Skin of body (tissue), 2 donors: ENCODE measurements around the gene RTP5. TPM values are rescaled to one million over a fixed set of nuclear protein-coding genes. Genes with fewer than 3 reads are reported as not detected.
"Not testable (repeated sequence)": the region's sequence is repeated elsewhere in the genome, so short reads cannot be mapped to it uniquely, and the experiment has no call there.

Source experiments
- DNase-seq: peaks from one replicate; lab custom pipeline; 2025; lab: John Stamatoyannopoulos, UW
- total RNA-seq: library from RNA; depleted of rRNA; stranded (reverse); fragments of >200 nt; gene quantifications from one replicate; pipeline ENCODE4 v1.2.3, GENCODE V29; 2014

The RTP5 gene
- total RNA-seq, 1 donor from 2014 or later = not detected

DNA sequence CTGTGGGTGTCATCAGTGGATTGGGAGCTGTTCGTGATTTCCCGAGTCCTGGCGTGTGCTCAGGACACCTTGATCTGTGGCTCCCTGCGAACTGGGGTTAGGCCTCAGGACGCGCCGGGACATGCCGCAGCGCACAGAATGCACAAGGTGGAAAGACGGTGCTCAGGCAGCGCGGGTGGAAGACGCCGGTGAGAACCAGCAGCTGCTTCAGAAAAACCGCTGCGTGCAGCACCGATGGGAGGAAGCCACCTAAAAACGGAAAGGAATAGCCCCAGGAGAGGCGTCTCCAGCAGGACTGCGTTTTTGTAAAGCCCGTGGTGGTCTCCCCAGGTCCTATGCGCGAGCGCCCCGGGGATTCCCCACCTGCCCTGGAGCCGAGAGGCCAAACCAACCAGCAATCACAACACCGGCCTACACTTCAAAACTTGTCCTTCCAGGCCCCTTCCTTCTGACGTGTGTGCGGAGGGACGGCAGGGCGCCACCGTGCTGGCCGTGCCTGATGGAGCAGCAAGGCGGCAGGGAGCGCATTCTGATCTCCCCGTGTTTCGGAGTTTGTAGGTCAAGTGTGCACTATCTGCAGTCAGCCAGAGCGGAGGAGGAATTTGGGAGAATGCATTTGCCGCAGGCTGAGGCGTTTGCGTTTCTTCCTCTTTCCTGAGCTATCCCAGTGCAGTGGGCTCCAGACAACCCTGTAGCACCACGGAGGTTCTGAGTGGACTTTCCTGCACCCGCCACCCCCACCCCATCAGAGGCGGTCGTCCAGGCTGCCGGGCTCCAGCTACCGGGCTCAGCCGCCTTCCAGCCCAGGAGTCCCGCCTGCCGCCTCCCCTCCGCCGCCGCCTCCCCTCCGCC lies 32.2 kb downstream of the RTP5 start:
- DNase-seq = no peak

DNA sequence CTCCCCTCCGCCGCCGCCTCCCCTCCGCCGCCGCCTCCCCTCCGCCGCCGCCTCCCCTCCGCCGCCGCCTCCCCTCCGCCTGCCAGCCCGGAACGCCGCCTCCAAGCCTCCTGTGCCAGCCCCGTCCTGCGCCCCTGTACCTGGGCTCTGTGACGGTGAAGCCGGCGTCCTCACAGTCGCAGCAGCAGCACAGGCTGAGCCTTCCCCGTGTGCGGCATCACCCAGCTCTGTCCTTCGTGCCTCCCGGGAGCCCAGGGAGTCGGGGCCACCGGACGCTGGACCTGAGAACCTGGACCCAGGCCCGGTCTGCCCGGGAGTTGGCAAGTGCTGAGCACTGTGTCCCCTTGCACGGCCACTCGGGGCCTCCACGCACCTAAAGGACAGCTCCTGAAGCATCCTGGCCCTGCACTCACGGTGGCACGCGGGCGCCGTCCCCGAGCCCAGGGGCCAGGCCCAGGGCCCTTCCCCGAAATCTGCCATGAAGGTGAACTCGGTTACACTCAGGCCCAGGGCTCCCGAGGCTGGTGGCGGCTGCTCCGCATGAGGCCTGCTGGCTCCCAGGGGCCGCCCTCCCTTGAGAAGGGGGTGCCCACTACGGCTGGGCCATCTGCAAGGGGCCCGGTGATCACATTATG lies 32.9 kb downstream of the RTP5 start:
- DNase-seq = no peak

DNA sequence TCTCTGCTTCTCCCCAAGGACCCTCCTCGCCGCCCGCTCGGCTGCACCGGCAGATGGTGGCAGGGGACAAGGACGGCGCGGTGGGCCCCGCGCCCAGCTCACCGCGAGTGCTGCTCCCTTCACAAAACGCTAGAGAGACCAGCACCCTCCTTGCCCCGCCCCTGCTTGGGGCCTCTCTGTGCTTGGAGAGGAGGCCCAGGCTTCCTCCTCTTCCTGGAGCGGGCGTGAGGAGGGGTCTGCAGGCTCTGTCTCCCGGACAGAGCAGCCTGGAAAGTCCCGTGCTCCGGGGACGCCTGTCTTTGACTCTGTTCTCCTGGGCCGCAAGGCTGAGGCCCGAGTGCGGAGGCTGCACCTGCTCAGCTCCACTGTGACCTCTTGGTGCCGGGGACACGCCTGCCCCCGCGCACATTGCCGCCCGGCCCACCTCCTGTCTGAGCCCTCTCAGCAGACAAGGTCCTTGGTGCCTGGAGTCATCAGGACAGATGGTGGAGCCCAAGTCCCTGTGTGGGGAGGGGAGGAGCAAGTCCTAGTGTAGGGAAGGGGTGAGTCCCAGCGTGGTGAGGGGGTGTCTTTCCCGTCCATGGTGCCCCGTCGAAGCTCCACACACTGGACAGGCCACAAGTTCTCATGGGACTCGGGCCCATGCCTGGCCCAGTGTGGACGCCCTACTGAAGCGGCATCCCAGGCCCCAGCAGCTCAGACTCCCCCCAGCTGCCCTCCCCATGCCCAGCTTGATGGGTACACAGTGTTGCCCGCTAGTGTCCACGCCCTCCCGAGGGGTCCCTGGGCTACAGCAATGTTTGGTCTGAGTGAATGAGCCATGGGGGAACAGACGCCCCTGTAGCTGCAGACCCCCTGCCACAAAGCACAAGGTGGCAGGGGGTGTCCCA lies 33.8 kb downstream of the RTP5 start:
- DNase-seq = no peak

DNA sequence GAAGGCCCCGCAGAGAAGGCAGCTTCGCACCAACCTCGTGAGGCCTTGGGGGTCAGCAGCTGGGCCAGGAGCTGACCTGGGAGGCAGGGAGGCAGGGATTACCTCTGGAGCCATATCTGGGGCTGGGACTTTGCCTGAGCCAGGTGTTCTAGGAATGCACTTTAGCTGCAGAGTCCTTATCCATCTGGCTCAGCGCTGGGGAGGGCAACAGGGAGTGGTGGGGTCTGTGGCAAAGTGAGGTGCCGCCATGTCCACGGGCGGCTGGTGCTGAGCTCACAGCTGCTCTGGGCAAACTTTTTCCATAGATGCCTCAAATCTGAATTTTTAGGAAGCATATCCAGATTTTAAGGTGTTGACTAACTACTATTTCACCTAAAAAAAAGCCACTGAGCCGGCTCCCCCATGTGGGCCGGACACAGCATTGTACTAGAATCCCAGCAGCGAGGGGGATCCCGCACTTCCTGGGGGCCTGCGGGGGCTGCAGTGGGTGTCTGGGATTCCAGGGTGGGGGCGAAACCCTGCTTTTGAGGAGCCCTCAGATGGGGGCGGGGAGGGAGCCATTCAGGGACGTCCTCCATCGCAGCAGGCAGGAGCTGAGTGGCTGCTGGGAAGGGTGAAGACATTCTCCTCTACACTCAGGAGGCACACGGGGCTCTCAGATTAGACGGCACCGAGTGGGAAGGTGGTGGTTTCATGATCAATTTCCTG lies 34.6 kb downstream of the RTP5 start:
- DNase-seq = no peak

DNA sequence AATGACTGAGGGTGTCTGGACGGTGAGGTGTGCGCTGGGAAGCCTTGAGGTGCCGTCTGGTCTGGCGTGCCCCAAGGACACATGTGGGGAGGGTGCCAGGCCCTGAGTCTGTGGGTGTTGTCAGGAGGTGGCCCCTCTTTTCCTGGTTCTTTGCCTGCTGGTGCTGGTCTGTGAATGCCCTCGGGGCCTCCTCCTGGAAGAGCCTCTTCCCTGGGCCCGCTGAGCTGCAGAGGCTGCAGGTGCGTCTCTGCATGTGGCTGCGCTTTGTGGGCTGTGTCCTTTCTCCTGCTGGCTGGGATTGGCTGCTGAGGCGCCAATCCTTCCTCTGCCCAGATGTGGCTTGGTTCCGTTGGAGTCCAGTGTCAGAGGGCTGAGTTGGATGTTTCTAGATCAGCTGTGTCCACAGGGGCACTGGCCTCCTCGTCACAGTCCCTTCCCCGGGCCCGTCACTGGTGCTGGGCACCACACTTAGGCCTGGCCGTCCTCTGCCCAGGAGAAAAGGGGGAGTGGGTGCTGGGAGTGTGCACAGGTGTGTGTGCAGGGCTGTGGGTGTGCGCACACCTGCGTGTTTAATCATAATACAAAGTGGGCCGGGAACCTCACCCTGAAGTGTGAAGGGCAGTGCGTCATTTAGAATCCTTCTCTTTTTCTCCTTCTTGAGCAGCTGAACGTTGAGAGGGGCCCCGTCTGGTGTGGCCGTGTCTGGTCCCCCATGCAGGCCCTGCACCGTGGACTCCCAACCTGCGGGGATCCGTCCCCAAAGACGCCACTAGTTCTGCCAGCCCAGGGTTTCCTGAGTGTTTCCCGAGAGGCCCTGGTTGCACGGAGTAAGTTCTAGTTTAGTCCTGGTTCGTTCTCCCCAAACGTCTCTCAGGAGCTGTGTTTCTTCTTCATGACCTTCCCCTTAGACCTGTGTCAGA lies 35.5 kb downstream of the RTP5 start:
- DNase-seq = no peak

DNA sequence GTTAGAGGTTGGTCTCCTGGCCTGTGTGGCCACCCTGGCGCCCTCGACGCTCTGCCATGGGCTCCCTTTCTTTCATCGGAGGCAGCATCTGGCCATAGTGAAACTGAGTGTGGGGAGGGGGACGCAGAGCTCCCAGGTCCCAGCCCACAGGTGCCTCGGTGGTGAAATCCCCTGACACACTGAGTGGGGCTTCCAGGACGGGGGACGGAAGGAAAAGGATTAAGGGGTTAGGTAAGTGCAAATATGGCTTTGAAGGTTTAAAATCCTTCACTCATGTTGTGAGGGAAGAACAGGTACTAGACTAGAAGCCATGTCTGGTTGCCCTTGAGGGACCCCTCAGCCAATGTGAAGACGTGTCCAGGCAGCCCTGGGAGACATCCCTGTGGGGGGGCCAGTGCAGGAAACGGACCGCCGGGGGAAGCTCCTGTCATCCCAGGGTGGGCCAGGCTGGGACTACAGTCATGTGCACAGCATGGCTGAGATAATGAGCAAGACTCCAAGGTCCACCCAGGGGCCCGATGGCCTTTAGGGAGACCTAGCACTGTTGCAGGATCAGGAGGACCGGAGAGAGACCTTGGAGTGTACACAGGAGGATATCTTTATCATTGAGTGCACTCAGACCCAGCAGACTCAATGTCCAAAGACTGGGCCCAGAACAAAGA lies 36.3 kb downstream of the RTP5 start:
- no peak for DNase-seq

DNA sequence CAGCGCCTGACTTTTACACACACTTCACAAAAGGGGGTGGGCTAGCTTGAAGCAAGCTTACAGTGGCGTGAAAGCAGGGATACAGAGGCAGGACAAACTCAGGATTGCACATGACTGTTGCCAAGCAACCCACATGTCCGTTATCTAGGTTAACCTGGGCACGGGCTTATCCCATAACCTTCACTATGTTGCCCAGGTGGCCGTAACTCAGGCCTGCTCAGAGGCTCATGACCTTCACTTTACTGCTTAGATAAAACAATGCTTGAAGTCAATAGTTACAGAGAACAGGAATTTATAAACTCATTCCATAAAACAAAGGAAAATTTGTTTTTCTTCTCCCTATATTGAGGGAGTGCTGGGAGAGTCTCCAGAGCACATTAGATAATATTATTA lies 36.8 kb downstream of the RTP5 start:
- DNase-seq = not testable (repeated sequence)

DNA sequence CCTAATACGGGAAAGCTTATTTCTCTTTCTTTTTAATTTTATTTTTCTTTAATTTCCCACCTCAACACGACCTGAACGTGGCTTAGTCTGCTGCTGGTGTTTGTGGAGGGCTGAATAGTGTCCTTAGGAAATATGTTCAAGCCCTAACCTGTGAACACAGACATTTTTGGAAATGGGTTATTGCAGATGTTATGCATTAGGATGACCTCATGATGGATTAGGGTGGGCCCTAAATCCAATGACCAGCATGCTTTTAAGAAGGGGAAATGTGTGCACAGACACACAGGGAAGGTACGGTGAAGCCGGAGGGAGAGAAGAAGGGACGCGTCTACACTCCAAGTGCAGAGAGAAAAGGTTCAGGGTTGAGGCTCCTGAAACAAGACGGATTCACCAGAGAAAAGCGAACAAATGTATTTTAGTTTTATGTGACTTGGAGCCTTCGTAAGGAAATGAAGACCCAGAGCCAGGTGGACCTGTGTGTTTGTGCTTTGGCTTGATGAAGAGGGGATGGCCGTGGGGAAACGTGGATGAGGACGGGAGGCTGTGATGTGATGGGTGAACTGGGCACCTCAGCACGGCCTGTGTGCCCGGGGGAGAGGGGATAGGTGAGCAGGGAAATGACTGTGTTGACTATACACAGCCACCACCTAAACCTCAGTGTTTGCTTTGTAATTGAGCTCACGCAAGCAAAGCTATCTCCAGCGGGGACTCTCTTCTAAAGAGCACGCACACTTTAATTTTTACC lies 37.5 kb downstream of the RTP5 start:
- DNase-seq = no peak

DNA sequence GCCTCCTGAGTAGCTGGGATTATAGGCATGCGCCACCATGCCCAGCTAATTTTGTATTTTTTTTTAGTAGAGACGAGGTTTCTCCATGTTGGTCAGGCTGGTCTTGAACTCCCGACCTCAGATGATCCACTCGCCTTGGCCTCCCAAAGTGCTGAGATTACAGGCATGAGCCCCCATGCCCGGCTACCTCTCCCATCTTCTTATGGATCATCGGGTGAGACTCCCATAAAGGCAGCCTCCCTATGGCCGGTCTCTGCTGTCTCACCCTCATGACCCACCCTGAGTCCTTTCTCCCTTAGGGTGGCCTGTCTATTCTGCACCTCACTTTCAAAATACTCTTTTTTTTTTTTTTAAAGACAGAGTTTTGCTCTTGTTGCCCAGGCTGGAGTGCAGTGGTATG lies 38.3 kb downstream of the RTP5 start:
- DNase-seq = not testable (repeated sequence)

DNA sequence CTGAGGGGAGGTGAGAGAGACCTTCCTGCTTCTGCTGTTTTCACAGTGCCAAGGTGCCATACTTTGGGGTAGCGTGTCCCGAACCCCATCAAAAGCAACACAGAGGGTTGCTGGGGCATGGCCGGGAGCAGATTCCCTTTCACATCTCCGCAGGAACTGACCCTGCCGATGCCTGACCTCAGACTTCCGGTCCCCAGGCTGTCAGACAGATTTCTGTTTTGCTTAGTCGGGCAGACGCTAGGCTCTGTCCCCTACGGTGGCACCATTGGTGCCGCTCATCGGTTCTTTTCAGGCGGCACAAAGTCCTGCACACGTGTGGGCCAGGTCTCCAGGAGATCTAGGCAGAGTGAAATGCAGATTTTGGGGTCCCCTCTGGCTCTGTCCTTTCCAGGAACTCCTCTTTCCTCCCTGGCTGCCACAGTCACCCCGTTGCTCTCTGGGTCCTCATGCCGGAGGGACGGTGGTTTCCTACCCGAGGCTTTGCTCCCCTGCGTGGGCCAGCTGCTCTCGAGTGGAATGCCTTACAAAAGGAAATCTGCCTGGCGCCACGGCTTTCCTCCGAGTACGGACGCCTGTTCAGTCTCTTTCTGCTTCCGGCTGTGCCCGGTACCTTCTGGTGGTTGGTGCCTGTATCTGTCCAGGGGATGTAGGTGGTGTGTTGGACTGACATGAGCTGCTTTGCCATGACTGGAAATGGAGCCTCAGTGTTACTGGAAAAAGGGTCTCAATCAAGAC lies 39.3 kb downstream of the RTP5 start:
- DNase-seq = no peak

DNA sequence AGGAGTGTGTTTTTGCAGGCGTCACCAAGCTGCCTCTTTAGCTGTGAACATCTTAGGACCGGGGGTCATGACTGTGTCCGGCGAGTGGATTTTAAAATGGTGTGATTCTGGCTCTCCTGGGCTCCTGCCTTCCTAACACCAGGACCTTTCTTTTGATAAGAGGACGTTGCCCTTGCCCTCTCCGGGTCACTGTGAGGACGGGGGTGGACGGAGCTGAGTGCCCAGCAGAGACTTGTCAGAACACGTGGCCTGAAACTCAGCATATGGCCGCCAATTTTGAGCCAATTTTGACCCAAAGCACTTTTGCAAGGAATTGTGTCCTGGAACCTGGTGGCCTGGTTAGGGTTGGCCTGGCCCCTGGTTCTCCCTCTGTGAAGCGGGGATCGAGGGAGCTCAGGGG lies 40.2 kb downstream of the RTP5 start:
- DNase-seq = no peak

DNA sequence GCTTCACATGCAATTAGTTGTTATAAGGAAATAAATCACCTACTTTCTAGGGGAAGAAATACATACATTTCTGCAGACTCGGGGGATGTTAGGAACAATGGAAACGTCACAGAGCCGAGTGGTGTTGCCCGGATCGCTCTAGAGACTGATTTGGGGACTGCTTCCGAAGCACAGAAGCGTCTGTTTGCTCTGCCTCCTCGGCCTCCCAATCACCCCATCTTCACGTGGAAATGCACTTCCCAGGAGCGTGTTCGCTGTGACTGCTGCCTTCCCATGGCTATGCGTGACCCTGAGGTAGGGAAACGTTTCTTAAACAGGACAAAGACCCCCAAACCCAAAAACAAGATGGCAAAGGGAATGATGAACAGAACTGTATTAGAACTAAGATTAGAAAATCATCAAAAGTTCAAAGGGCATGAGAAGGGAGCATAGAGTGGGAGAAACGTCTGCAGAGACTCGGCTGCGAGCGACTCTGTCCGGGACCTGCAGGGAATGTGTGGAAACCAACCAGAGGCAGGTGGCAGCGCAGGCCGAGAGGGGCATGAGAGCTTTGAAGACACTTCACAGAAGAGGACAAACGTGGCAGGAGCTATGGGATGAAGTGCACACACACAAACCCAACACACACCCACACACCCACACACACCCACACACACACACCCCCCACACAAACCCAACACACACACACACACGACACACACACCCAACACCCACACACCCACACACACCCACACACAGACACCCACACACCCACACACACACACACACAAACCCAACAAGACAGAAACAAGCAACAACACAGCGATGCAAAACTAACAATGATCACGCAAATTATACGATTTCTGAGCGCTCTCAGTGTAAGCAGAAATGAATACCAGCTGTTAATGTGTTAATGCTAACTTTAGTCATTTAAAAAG lies 41.3 kb downstream of the RTP5 start:
- DNase-seq = no peak

DNA sequence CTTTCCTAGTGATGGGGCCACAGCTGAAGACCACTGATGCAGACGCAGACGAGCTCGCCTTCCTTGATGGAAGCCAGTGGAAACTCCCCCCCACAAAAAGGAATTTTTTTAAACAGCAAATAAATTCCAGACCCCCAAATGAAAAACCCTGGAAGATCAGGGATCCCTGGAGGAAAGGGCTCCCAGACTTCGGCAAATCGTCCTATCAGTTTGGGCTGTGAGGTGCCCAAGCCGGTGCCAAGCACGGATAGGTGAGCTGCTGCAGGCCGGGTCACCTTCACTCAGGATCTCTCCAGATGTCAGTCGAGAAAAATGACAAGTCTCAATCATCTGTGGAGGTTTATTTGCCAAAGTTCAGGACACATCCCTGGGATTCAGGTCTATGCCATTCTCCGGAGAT lies 42.0 kb downstream of the RTP5 start:
- no peak for DNase-seq

DNA sequence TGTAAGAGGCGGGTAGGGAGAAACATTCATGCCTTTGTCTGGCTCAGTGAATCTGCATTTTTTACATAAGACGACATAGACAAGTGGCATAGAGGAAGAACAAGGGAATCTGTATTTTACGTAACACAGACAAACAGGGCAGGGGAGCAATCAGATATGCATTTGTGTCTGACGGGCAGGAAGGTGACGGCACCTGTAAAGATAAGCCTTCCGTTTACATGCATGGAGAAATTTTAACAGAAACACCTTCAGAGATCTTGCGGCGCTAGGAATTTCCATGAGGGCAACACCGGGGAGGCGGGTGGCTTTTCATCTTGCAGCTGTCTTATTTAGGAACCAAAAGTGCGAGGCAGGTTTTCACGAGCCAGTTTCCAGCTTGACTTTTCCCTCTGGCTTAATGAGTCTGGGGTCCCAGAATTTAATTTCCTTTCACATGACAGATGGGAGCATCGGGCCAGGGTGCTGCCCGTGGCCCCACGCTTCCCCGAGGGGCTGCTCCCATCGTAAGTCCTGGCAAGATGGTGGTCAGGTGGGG lies 42.6 kb downstream of the RTP5 start:
- DNase-seq = no peak

DNA sequence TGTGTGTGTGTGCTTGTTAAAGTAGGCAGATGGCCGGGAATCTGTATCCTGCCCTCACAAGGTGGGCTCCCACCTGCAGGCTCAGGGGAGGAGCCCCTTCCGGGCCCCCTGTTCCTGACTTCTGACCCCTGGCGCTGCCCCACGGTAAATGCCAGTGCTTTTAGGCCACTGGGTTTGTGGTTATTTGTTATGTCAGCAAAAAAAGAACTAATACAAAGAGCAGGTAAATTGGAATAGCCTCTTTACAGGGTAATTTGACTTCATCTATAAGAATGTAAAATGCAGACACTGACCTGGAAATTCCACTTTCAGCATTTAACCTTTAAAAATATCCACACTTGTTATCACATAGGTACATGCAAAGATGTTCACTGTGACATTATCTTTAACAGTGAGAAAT lies 44.2 kb downstream of the RTP5 start:
- DNase-seq = no peak

DNA sequence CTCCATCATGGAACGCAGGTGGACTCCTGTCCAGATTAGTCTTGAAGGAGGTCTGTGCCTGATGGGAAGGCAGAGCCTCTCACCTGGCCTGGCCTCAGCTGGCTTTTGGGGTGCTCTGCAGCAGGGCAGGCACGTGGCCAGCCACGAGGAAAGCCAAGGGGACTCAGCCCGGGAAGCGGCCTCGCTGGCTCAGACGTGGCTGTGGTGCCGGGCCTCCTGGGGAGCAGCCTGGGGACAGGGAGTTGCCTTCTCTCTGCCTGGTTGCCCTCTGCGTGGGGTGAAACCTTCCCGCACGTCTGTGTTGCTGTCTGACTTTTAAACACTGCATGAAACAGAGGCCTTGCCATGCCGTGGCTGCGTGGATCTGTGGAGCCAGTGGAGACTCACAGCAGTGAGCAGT lies 45.0 kb downstream of the RTP5 start:
- DNase-seq = no peak

DNA sequence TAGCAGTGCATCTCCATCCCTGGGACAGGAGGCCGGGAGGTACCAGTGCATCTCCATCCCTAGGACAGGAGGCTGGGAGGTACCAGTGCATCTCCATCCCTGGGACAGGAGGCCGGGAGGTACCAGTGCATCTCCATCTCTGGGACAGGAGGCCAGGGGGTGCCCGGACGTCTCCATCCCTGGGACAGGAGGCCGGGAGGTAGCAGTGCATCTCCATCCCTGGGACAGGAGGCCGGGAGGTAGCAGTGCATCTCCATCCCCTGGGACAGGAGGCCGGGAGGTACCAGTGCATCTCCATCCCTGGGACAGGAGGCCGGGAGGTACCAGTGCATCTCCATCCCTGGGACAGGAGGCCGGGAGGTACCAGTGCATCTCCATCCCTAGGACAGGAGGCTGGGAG lies 52.1 kb downstream of the RTP5 start:
- not testable (repeated sequence) for DNase-seq
